ENCODE measurements around the gene RPRD1B. TPM values are rescaled to one million over a fixed set of nuclear protein-coding genes. Genes with fewer than 3 reads are reported as not detected.

The RPRD1B gene
- total and polyA plus RNA-seq, 3 donors from 2014 or later: 30.4 to 50.5 (median 41.9) TPM

DNA sequence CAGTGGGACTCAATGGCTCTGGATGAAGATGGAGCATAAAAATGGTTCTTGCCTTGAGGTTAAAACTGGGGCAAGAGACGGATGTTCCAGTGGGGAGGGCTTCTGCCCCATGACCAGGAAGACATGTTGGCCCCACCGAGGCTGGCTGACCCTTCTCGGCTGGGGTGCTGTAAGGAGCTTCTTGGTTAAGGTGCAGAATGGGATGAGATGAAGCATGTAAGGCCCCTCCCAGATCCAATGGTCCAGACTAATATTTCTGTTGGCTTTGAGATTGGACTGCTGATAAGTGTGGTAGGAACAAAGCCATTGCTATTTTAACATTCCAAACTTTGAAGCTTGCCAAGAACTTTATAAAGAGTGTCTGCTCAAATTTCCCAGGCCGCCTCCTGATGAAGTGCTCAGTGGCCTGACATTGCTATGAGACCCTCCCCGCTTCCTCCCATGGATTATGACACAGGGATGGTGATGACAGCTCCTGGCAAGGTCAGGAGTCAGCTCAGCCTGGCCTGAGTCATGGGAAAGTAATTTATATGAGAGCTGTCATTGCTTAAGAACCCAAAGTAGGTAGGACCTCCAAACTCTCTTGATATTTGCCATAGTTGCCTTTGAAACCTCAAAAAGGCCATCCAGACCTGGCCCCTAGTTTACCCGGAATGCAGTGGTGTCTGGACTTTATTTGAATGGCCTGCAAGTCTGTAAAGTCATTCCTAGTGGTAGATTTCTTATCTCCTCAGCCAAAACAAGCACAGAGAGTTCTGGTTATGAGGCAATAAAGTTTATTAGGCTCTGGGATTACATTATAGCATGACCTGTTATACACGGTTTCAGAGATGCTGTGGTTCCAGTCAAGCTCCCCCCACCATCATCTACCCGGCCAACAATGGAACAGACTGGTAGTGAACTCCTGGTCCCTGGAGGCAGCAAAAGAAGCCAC, 76.3 kb downstream of the RPRD1B start:
- 60 to 65% methylated on average over 7 to 8 of the region's 8 CpGs for WGBS, 2 donors
- DNase-seq: no peak
- intact Hi-C loops (cut with DNase I; ENCODE audit: low total_unique reads): no loop called here
- no peaks in the 10 kb centered on the region for H3K36me3 ChIP-seq (ENCODE audit: low read depth, missing control alignments)
- no peaks in the 10 kb centered on the region for H3K27me3 ChIP-seq
- peaks cover 10% of the 10 kb centered on the region for H3K4me1 ChIP-seq
- no peak overlapping the region for H3K27ac ChIP-seq
- no peaks in the 10 kb centered on the region for H3K9me3 ChIP-seq
- no peak for TF ChIP-seq POLR2A (IDR thresholded peaks at IDR 0.05)
- TF ChIP-seq, protein P1, sequence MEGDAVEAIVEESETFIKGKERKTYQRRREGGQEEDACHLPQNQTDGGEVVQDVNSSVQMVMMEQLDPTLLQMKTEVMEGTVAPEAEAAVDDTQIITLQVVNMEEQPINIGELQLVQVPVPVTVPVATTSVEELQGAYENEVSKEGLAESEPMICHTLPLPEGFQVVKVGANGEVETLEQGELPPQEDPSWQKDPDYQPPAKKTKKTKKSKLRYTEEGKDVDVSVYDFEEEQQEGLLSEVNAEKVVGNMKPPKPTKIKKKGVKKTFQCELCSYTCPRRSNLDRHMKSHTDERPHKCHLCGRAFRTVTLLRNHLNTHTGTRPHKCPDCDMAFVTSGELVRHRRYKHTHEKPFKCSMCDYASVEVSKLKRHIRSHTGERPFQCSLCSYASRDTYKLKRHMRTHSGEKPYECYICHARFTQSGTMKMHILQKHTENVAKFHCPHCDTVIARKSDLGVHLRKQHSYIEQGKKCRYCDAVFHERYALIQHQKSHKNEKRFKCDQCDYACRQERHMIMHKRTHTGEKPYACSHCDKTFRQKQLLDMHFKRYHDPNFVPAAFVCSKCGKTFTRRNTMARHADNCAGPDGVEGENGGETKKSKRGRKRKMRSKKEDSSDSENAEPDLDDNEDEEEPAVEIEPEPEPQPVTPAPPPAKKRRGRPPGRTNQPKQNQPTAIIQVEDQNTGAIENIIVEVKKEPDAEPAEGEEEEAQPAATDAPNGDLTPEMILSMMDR (IDR thresholded peaks at IDR 0.05): no peak
- no peak overlapping the region for H3K4me3 ChIP-seq

DNA sequence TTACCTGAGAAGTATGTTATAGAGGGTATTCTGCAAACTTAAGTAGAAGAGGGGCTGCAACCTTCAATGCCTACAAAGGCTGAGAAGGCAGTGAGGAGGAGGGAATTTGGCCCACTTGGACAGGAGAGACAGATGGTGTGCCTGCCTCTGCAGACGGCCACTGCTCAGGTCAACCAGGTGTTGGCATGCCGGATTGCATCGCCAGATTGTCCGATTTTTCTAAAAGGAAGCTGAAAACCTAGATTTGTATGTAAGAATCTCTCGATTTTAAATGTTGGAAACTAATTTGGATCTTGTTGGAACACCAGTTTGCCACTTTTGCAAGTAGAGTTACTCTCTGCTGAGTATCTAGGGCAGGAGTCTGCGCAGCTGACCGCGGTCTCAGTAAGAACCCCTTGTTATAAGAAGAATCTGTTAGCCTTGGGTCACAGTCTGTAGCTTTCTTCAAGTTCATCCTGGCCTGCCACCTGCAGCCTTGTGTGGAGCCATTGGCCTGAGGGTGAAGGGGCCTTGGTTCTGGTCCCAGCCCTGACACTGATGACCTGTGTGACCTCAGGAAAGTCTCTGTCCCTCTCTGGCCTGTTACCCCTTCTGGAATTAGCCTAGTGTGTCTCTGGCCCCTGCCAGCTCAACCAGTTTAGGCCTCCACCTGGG, 77.1 kb downstream of the RPRD1B start:
- 87 to 93% methylated on average over 8 of the region's 8 CpGs for WGBS, 2 donors
- no peaks in the 10 kb centered on the region for H3K9me3 ChIP-seq
- no peak for DNase-seq
- no peak overlapping the region for H3K27ac ChIP-seq
- H3K4me1 ChIP-seq: peaks cover 10% of the 10 kb centered on the region
- no peaks in the 10 kb centered on the region for H3K36me3 ChIP-seq (ENCODE audit: low read depth, missing control alignments)
- H3K4me3 ChIP-seq: no peak overlapping the region
- TF ChIP-seq, protein P1 (IDR thresholded peaks at IDR 0.05): no peak
- no peak for TF ChIP-seq POLR2A (IDR thresholded peaks at IDR 0.05)
- intact Hi-C loops (cut with DNase I; ENCODE audit: low total_unique reads): no loop called here
- no peaks in the 10 kb centered on the region for H3K27me3 ChIP-seq

DNA sequence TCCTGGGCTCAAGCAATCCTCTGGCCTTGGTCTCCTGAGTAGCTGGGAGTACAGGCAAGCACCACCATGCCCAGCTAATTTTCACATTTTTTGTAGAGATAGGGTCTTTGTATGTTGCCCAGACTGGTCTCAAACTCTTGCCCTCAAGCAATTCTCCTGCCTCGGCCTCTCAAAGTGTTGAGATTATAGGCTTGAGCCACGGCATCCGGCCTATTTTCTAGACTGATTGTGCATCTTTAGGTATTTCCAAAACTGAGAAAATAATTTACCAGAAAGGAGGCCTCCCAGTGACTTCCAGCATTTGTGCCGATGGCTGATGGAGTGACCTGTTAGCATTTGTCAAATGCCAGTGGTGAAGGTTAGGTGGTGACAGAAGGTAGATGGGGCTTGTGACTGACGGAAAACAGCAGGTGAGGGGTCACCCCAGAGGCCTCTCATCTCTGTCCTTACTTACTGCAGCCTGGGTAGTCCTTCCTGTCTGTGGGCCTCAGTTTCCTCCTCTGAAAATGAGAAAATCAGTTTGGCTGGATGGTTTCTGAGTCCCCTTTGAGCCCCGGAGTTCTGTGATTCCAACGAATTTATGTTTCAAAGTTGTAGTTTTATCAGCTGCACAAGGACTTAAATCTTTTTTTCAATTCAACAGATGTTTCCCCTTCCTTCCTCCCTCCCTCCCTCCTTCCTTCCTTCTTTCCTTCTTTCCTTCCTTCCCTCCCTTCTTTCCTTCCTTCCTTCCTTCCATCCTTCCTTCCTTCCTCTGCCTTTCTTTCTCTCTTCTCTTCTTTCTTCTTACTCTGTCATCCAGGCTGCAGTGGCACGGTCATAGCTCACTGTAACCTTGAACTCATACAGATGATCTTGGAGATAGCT, 78.1 kb downstream of the RPRD1B start:
- no peaks in the 10 kb centered on the region for H3K27me3 ChIP-seq
- intact Hi-C loops (cut with DNase I; ENCODE audit: low total_unique reads): no loop called here
- no peak overlapping the region for H3K4me3 ChIP-seq
- H3K9me3 ChIP-seq: no peaks in the 10 kb centered on the region
- 90 to 92% methylated on average over 8 of the region's 8 CpGs for WGBS, 2 donors
- no peak for TF ChIP-seq POLR2A (IDR thresholded peaks at IDR 0.05)
- TF ChIP-seq, protein P1 (IDR thresholded peaks at IDR 0.05): no peak
- peaks cover 10% of the 10 kb centered on the region for H3K4me1 ChIP-seq
- H3K36me3 ChIP-seq (ENCODE audit: low read depth, missing control alignments): no peaks in the 10 kb centered on the region
- no peak for DNase-seq
- no peak overlapping the region for H3K27ac ChIP-seq

DNA sequence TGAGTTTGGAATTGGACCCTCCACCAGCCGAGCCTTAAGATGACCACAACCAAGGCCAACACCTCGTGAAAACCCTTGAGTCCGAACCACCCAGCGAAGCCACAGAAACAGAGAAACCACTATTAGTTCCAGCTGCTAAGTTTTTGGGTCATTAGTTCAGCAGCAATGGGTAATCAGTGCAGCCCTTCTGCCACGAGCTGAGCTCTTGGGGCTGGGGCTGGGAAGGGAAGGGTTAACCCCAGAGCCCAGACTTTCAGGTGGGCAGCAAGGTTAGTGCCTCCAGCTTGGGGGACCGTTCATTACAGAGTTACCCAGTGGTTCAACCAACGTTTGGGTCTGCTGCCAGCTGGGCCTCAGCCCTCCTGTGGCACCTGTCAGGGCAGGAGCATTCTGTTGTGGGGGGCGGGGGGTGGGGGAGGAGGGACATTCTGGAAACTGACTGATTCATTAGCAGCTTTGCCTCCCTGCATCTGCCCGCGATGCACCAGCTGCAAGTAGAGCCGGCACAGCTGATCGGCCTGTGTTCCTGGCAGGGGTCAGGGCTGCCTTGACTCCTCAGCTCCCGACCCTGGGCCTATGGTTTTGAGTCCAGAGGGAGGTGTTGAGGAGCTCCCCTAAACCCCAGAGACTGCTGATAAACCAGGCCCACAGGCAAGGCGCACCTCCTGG, 78.8 kb downstream of the RPRD1B start:
- no peak overlapping the region for H3K27ac ChIP-seq
- H3K36me3 ChIP-seq (ENCODE audit: low read depth, missing control alignments): no peaks in the 10 kb centered on the region
- 84 to 90% methylated on average over 5 to 13 of the region's 14 CpGs for WGBS, 2 donors
- H3K27me3 ChIP-seq: no peaks in the 10 kb centered on the region
- no peaks in the 10 kb centered on the region for H3K9me3 ChIP-seq
- intact Hi-C loops (cut with DNase I; ENCODE audit: low total_unique reads): no loop called here
- peaks cover 10% of the 10 kb centered on the region for H3K4me1 ChIP-seq
- DNase-seq: no peak
- TF ChIP-seq, protein P1 (IDR thresholded peaks at IDR 0.05): no peak
- TF ChIP-seq POLR2A (IDR thresholded peaks at IDR 0.05): no peak
- H3K4me3 ChIP-seq: no peak overlapping the region
